ENCODE results near the gene ERVK3-1. TPM values are rescaled to one million over a fixed set of nuclear protein-coding genes. Genes with fewer than 3 reads are reported as not detected.
A peak's percentile ranks its signal among the peaks of the same experiment; 100 is the strongest.
"Not testable (repeated sequence)": the region's sequence is repeated elsewhere in the genome, so short reads cannot be mapped to it uniquely, and the experiment has no call there.

Gene ERVK3-1
- total RNA-seq, 4 donors from 2014 or later = 39.5 to 85.1 (median 59.2) TPM

DNA sequence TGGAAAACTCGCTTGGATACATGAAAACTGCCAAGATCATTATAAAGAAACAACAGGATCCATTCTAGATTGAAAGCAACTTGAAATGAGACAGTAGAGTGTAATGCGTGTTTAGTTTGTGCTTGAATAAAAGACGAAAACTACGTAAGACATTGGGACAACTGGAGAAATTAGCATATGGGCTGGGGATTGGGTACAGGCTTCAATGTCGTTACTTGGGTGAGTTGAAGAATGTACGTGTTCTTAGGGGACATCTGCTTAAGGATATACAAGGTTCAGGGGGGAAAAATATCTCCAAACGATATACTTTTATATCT, 471 bp upstream of the ERVK3-1 start:
- peak; percentile 17 for ATAC-seq (ENCODE audit: low FRiP score)
- no peak for DNase-seq (ENCODE audit: low spot score)
- TF ChIP-seq, protein P1, sequence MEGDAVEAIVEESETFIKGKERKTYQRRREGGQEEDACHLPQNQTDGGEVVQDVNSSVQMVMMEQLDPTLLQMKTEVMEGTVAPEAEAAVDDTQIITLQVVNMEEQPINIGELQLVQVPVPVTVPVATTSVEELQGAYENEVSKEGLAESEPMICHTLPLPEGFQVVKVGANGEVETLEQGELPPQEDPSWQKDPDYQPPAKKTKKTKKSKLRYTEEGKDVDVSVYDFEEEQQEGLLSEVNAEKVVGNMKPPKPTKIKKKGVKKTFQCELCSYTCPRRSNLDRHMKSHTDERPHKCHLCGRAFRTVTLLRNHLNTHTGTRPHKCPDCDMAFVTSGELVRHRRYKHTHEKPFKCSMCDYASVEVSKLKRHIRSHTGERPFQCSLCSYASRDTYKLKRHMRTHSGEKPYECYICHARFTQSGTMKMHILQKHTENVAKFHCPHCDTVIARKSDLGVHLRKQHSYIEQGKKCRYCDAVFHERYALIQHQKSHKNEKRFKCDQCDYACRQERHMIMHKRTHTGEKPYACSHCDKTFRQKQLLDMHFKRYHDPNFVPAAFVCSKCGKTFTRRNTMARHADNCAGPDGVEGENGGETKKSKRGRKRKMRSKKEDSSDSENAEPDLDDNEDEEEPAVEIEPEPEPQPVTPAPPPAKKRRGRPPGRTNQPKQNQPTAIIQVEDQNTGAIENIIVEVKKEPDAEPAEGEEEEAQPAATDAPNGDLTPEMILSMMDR (IDR thresholded peaks at IDR 0.05) = no peak

DNA sequence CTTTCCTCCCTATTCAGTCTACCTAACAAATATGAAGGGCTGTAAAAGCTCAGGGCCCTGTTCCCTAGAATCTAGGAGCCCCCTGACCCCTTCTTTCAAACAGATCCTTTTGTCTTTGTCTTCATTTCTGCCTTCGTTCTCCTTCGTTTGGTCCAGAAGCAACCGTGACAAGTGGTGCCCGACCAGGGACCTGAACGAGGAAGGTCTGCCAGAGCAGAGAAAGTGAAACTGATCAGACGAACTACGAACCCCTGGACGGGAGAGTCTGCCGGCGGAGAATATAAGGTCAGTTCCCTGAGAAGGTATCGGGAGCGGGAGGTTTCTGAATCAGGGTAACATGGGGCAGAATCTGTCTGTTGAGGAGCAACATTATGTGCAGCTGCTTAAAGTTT, 751 bp downstream of the ERVK3-1 start:
- no peak for DNase-seq (ENCODE audit: low spot score)
- TF ChIP-seq, protein P1 (IDR thresholded peaks at IDR 0.05) = no peak
- ATAC-seq (ENCODE audit: low FRiP score) = no peak

DNA sequence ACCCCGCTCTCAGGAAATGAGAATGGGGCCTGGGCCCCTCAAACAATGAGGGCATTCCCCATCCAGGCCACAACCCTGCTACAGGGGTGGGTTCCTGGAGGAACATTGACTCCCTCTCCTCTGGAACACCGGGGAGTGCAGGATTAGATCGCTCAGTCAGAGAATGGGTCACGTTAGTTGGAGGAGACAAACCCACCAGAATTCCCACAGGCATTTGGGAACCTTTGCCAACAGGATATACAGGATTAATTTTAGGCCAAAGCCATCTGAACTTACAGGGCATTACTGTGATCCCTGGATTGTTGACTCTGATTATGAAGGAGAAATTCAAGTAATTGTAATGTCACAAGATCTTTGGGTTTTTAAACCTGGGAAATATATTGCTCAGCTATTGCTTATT, 2.6 kb downstream of the ERVK3-1 start:
- no peak for ATAC-seq (ENCODE audit: low FRiP score)
- TF ChIP-seq, protein P1 (IDR thresholded peaks at IDR 0.05) = no peak
- no peak for DNase-seq (ENCODE audit: low spot score)

DNA sequence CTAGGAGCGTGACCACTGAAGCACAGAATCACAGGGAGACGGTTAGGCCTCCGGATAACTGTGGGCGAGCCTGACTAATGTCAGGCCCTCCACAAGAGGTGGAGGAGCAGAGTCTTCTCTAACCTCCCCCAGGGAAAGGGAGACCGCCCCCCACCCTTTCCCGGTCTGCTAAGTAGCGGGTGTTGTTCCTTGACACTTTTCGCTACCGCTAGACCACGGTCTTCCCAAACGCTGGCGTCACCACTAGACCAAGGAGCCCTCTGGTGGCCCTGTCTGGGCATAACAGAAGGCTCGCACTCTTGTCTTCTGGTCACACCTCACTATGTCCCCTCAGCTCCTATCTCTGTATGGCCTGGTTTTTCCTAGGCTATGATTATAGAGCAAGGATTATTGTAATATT, 5.5 kb downstream of the ERVK3-1 start:
- not testable (repeated sequence) for ATAC-seq (ENCODE audit: low FRiP score); DNase-seq (ENCODE audit: low spot score)

DNA sequence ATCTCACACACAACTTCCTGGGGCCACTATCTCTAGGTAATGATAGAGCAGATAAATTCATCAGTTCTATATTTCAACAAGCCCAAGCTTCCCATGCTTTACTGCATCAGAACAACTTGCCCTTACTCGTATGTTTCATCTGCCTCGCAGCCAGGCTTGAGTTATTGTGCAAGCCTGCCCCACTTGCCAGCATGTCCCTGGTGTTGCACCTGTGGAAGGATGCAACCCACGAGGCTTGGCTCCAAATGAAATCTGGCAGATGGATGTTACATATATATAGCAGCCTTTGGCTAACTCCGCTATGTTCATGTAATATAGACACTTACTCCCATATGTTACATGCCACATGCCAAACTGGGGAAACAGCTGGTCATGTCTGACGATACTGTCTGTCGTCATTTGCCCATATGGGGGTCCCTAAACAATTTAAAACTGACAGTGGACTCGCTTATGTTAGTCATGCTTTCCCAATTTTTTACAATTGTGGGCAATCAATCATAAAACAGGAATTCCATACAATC, 6.2 kb downstream of the ERVK3-1 start:
- ATAC-seq (ENCODE audit: low FRiP score) (no peak), DNase-seq (ENCODE audit: low spot score) (no peak)
- TF ChIP-seq, protein P1 (IDR thresholded peaks at IDR 0.05) = no peak

DNA sequence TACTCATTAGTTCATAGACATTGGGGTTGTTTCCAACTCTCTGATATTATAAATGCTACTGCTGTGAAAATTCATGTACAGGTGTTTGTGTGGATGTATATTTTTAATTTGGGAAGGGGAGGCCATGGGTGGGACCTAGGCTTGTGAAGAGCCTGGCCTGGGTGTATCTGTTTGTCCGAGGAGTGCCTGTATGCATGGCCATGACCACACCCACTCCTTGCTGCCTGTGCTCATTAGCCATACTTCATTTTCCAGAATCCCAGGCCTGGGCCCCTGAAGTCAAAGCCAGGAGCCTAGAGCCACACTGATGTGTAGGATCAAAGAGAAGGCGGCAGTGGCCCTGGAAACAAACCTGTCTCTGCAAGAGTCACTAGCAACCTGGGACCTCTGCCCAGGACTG, 10.4 kb downstream of the ERVK3-1 start:
- TF ChIP-seq, protein P1 (IDR thresholded peaks at IDR 0.05) = no peak
- ATAC-seq (ENCODE audit: low FRiP score) (no peak), DNase-seq (ENCODE audit: low spot score) (no peak)

DNA sequence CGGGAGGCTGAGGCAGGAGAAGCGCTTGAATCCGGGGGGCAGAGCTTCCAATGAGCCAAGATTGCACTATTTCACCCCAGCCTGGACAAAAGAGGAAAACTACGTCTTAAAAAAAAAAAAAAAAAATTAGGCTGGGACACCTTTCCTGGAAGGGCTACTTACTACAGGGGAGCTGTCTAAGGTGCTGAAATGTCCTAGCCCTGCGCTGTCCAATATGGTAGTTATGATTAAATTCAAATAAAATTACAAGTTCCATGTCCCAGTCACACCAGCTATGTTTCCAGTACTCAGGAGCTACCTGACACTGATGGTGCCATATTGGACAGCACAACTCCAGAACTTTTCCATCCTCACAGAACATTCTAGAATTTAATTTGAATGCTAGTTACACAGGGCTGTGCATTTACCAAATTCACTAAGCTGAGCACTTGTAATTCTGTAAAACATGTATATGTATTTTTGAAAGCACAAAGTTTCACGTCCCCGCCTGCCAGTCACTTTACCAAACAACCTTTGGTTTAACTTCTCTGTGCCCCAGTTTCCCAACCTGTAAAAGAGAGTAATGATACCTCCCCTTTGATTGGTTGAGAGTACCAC, 12.4 kb downstream of the ERVK3-1 start:
- ATAC-seq (ENCODE audit: low FRiP score) = no peak
- TF ChIP-seq, protein P1 (IDR thresholded peaks at IDR 0.05) = no peak
- DNase-seq (ENCODE audit: low spot score) = no peak
